Uterus (tissue), 2 donors: Measurements from ENCODE around the gene CAVIN2.

Experiments
- CTCF ChIP-seq, 4 experiments: fragments of 200-600 bp in 2 of 4; fragments of 450-650 bp in 2 of 4; sonication (generic) in 2 of 4; IDR thresholded peaks; one replicate each; pipeline ENCODE4 v1.5.1; 2016 to 2019; ENCODE audit warnings: antibody characterized with exemption in 4 of 4, mild to moderate bottlenecking in 2 of 4, moderate library complexity in 1 of 4
- POLR2A ChIP-seq, 2 donors: fragments of 450-650 bp; IDR thresholded peaks; one replicate each; pipeline ENCODE4 v1.6.1; 2016; ENCODE audit warnings: antibody characterized with exemption in 2 of 2, mild to moderate bottlenecking in 1 of 2, moderate library complexity in 1 of 2

- TF ChIP-seq CTCF (IDR thresholded peaks at IDR 0.05) (no peak), POLR2A (IDR thresholded peaks at IDR 0.05) (no peak)
These were observed 14.0 kb upstream of the CAVIN2 start for GRCh38 chr2:191860760-191861466.
